Keratinocyte (primary cell): ENCODE results near the gene FGF1. TPM values are rescaled to one million over a fixed set of nuclear protein-coding genes. Genes with fewer than 3 reads are reported as not detected.

ENCODE experiments used
- DNase-seq: peaks from one replicate; pipeline ENCODE4 v3.0.0-alpha.2; 2011; ENCODE audit warnings: low read depth, missing footprints, low spot score
- FAIRE-seq: peaks from 2 replicates; lab custom pipeline; 2011; peaks lifted over from hg19 to GRCh38; lab: Jason Lieb, UNC
- H2AFZ ChIP-seq: 2 replicates; pipeline ENCODE4 v1.6.0; 2012; ENCODE audit warnings: low read length, control low read depth, inconsistent platforms; ENCODE audit not compliant: control insufficient read depth
- H3K27ac ChIP-seq: 2 replicates; pipeline ENCODE4 v1.5.1; 2011; ENCODE audit warnings: low read length; ENCODE audit not compliant: control insufficient read depth, insufficient read depth
- H3K27me3 ChIP-seq: 3 replicates; pipeline ENCODE4 v1.6.0; 2011; ENCODE audit warnings: low read length; ENCODE audit not compliant: control insufficient read depth, insufficient read depth; ENCODE audit errors: extremely low read depth
- H3K36me3 ChIP-seq, 2 experiments: 2 replicates in 1 of 2; 3 replicates in 1 of 2; pipeline ENCODE4 v1.5.1; 2011; ENCODE audit warnings: low read length in 2 of 2, mild to moderate bottlenecking in 1 of 2; ENCODE audit not compliant: control insufficient read depth in 2 of 2, insufficient read depth in 2 of 2; ENCODE audit errors: extremely low read depth in 1 of 2
- H3K4me1 ChIP-seq: 3 replicates; pipeline ENCODE4 v1.5.1; 2011; ENCODE audit warnings: low read length; ENCODE audit not compliant: control insufficient read depth, insufficient read depth; ENCODE audit errors: extremely low read depth
- H3K4me2 ChIP-seq: 3 replicates; pipeline ENCODE4 v1.6.0; 2011; ENCODE audit warnings: low read depth, low read length; ENCODE audit not compliant: control insufficient read depth, insufficient read depth; ENCODE audit errors: extremely low read depth
- H3K4me3 ChIP-seq, 3 experiments: fragments of 200-600 bp in 1 of 3; sonication (generic) in 1 of 3; 2 replicates in 2 of 3; 3 replicates in 1 of 3; pipeline ENCODE4 v1.5.1; 2011 to 2016; ENCODE audit warnings: low read length in 3 of 3, mild to moderate bottlenecking in 3 of 3, control low read depth in 2 of 3, inconsistent platforms in 1 of 3, low read depth in 1 of 3, mixed read lengths in 1 of 3, mixed run types in 1 of 3, moderate library complexity in 1 of 3; ENCODE audit not compliant: control insufficient read depth in 2 of 3, insufficient read depth in 2 of 3; ENCODE audit errors: extremely low read depth in 1 of 3
- H3K79me2 ChIP-seq: 2 replicates; pipeline ENCODE4 v1.6.0; 2012; ENCODE audit warnings: low read length; ENCODE audit not compliant: control insufficient read depth, insufficient read depth
- H3K9ac ChIP-seq: 3 replicates; pipeline ENCODE4 v1.6.0; 2011; ENCODE audit warnings: low read length; ENCODE audit not compliant: control insufficient read depth, insufficient read depth; ENCODE audit errors: extremely low read depth
- H3K9me1 ChIP-seq: 3 replicates; pipeline ENCODE4 v1.6.0; 2011; ENCODE audit warnings: low read length; ENCODE audit not compliant: control insufficient read depth, insufficient read depth; ENCODE audit errors: extremely low read depth
- H3K9me3 ChIP-seq: 2 replicates; pipeline ENCODE4 v1.5.1; 2012; ENCODE audit warnings: low read depth, low read length; ENCODE audit not compliant: control insufficient read depth
- H4K20me1 ChIP-seq: 3 replicates; pipeline ENCODE4 v1.6.0; 2011; ENCODE audit warnings: low read length; ENCODE audit not compliant: control insufficient read depth, insufficient read depth; ENCODE audit errors: extremely low read depth
- CTCF ChIP-seq, 3 experiments: IDR thresholded peaks in 1 of 3; conservative IDR thresholded peaks in 1 of 3; optimal IDR thresholded peaks in 1 of 3; 2 replicates in 2 of 3; 3 replicates in 1 of 3; pipeline versions ENCODE3 to v1.5.1; 2011; ENCODE audit warnings: low read length in 3 of 3, mild to moderate bottlenecking in 3 of 3, moderate library complexity in 2 of 3, control low read depth in 1 of 3, inconsistent platforms in 1 of 3; ENCODE audit not compliant: insufficient read depth in 2 of 3; ENCODE audit errors: extremely low read depth in 1 of 3
- EZH2 ChIP-seq: IDR thresholded peaks from one replicate; pipeline ENCODE4 v1.6.1; 2012; ENCODE audit warnings: inconsistent platforms, mild to moderate bottlenecking, low read length, moderate library complexity
- dilution Hi-C: fragments of 300-500 bp; cut with MboI; formaldehyde crosslinking; loops from one replicate; pipeline ENCODE4 v1.7.0; 2020; ENCODE audit warnings: low sequenced_read_pairs; ENCODE audit not compliant: extremely low pct_ligation_motif_present
- polyA plus RNA-seq, 5 experiments: library from polyadenylated mRNA; depleted of rRNA in 3 of 5; stranded (reverse) in 3 of 5; stranded (forward) in 1 of 5; unstranded in 1 of 5; fragments of >200 nt; gene quantifications; 1 replicate in 1 of 5; 2 replicates in 3 of 5; 3 replicates in 1 of 5; pipeline versions ENCODE4 v1.2.1 to v1.2.3, GENCODE V29; 2011 to 2012; ENCODE audit warnings: missing spikeins in 2 of 5, low read depth in 1 of 5, low replicate concordance in 1 of 5

FGF1 gene
- polyA plus RNA-seq, 1 donor (not counting 4 experiments of a cell fraction or from before 2014, with no cell fraction given): 2.4 TPM

- Histone ChIP-seq H3K36me3 (no peaks in the 10 kb centered on the region), H3K9ac (no peak overlapping the region), H3K9me1 (no peaks in the 10 kb centered on the region), H3K9me3 (no peaks in the 10 kb centered on the region), H2AFZ (no peak overlapping the region), H3K79me2 (no peaks in the 10 kb centered on the region), H3K4me3 (no peak overlapping the region), H3K27me3 (no peaks in the 10 kb centered on the region), H3K4me1 (no peaks in the 10 kb centered on the region), H3K4me2 (no peak overlapping the region), H4K20me1 (no peaks in the 10 kb centered on the region), H3K27ac (no peak overlapping the region)
- dilution Hi-C loops: no loop called here
- TF ChIP-seq EZH2: no peak
- no peak for TF ChIP-seq CTCF (optimal IDR thresholded peaks at IDR 0.05 in 1 of 3, IDR thresholded peaks at IDR 0.05 in 1 of 3, conservative IDR thresholded peaks at IDR 0.05 in 1 of 3; ENCODE audit: extremely low read depth in 1 of 3, insufficient read depth in 2 of 3, low read length in 3 of 3)
- no peak for FAIRE-seq
- no peak for DNase-seq
Observed at GRCh38 chr5:142658278-142658677, 27.6 kb downstream of the FGF1 start.

GRCh38 chr5:142657446-142657845, 28.4 kb downstream of the FGF1 start:
- no peaks in the 10 kb centered on the region for H3K36me3 ChIP-seq
- no peaks in the 10 kb centered on the region for H3K9me1 ChIP-seq
- no peak overlapping the region for H2AFZ ChIP-seq
- H3K9ac ChIP-seq: no peak overlapping the region
- no peaks in the 10 kb centered on the region for H4K20me1 ChIP-seq
- no peak for DNase-seq
- H3K27ac ChIP-seq: no peak overlapping the region
- H3K4me2 ChIP-seq: no peak overlapping the region
- no peak overlapping the region for H3K4me3 ChIP-seq
- TF ChIP-seq EZH2: no peak
- TF ChIP-seq CTCF (optimal IDR thresholded peaks at IDR 0.05 in 1 of 3, IDR thresholded peaks at IDR 0.05 in 1 of 3, conservative IDR thresholded peaks at IDR 0.05 in 1 of 3; ENCODE audit: extremely low read depth in 1 of 3, insufficient read depth in 2 of 3, low read length in 3 of 3): no peak
- dilution Hi-C loops: no loop called here
- no peaks in the 10 kb centered on the region for H3K9me3 ChIP-seq
- no peaks in the 10 kb centered on the region for H3K27me3 ChIP-seq
- H3K79me2 ChIP-seq: no peaks in the 10 kb centered on the region
- H3K4me1 ChIP-seq: no peaks in the 10 kb centered on the region
- no peak for FAIRE-seq
